Transverse colon (tissue), 4 donors: ENCODE data around the gene BMPR1B.

Experiments used
- CTCF ChIP-seq, 5 experiments: fragments of 200-600 bp in 3 of 5; fragments of 450-650 bp in 2 of 5; sonication (generic) in 3 of 5; IDR thresholded peaks; 1 replicate in 2 of 5; 2 replicates in 3 of 5; pipeline ENCODE4 v1.5.1; 2016 to 2017; ENCODE audit warnings: antibody characterized with exemption in 5 of 5, inconsistent platforms in 3 of 5, mild to moderate bottlenecking in 2 of 5, moderate library complexity in 1 of 5
- POLR2A ChIP-seq: fragments of 450-650 bp; IDR thresholded peaks from one replicate; pipeline ENCODE4 v1.6.1; 2016; ENCODE audit warnings: antibody characterized with exemption, mild to moderate bottlenecking, moderate library complexity
- POLR2AphosphoS5 ChIP-seq, 3 donors: sonication (generic); formaldehyde crosslinking; IDR thresholded peaks; one replicate each; pipeline ENCODE4 v1.6.1; 2016; ENCODE audit warnings: antibody characterized with exemption in 3 of 3

- TF ChIP-seq POLR2AphosphoS5 (IDR thresholded peaks at IDR 0.05): no peak
- no peak for TF ChIP-seq CTCF (IDR thresholded peaks at IDR 0.05)
- TF ChIP-seq POLR2A: no peak
These were observed 301.2 kb downstream of the BMPR1B start for GRCh38 chr4:95058991-95059390.
